Chondrocyte (in vitro differentiated cells): ENCODE results near the gene ECT2. TPM values are rescaled to one million over a fixed set of nuclear protein-coding genes. Genes with fewer than 3 reads are reported as not detected.

Experiments used
- DNase-seq: peaks from one replicate; pipeline ENCODE4 v3.0.0; 2021; ENCODE audit warnings: mixed read lengths, low spot score
- H3K27ac Mint-ChIP-seq: one replicate; pipeline ENCODE4 v1.8.0; 2021; ENCODE audit warnings: mild to moderate bottlenecking, moderate library complexity, mixed read lengths; ENCODE audit not compliant: unreplicated experiment
- H3K27me3 Mint-ChIP-seq: 2 replicates; pipeline ENCODE4 v1.8.0; 2021; ENCODE audit warnings: low read depth, mixed read lengths
- H3K36me3 Mint-ChIP-seq: 2 replicates; pipeline ENCODE4 v1.8.0; 2021; ENCODE audit warnings: low read depth, mixed read lengths
- H3K4me1 Mint-ChIP-seq: 2 replicates; pipeline ENCODE4 v1.8.0; 2021; ENCODE audit warnings: low read depth, mild to moderate bottlenecking, mixed read lengths
- H3K4me3 Mint-ChIP-seq: one replicate; pipeline ENCODE4 v1.8.0; 2021; ENCODE audit warnings: mild to moderate bottlenecking, moderate library complexity, mixed read lengths; ENCODE audit not compliant: unreplicated experiment
- H3K9me3 Mint-ChIP-seq: 2 replicates; pipeline ENCODE4 v1.8.0; 2021; ENCODE audit warnings: low read depth, mixed read lengths
- total RNA-seq: library from RNA; stranded (reverse); gene quantifications from 3 replicates; pipeline ENCODE4 v1.2.1, GENCODE V29; 2021
- TF ChIP-seq, protein P1 (sequence below): fragments of 200-600 bp; sonication (generic); IDR thresholded peaks from 2 replicates; pipeline ENCODE4 v1.5.0; 2021; ENCODE audit warnings: antibody characterized with exemption, mild to moderate bottlenecking, moderate library complexity

Gene ECT2
- total RNA-seq, 1 donor from 2014 or later: 17.2 TPM

DNA sequence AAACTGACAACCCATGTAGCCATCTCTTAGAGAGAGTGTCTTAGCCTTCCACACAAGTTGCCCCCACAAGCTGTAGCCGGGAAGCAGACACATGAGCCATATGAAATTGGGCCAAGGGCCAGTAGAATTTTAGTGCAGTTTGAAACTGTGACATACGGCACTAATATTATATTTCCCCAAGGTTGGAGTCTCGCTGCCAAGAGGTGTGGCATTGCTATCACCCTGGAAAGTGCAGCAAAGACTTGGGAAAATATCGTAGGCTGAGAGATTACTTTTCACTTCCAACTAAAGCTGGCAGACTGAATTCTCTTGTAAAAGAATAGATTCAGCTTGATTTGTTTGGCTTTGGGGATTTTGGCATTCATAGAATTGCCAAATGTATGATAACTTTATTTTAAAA is 89.2 kb downstream of the ECT2 start:
- Mint-ChIP-seq H3K4me3 (no peak overlapping the region), H3K27ac (no peak overlapping the region), H3K36me3 (no peaks in the 10 kb centered on the region), H3K9me3 (no peaks in the 10 kb centered on the region), H3K4me1 (no peaks in the 10 kb centered on the region), H3K27me3 (peaks cover 5% of the 10 kb centered on the region)
- no peak for DNase-seq
- TF ChIP-seq, protein P1, sequence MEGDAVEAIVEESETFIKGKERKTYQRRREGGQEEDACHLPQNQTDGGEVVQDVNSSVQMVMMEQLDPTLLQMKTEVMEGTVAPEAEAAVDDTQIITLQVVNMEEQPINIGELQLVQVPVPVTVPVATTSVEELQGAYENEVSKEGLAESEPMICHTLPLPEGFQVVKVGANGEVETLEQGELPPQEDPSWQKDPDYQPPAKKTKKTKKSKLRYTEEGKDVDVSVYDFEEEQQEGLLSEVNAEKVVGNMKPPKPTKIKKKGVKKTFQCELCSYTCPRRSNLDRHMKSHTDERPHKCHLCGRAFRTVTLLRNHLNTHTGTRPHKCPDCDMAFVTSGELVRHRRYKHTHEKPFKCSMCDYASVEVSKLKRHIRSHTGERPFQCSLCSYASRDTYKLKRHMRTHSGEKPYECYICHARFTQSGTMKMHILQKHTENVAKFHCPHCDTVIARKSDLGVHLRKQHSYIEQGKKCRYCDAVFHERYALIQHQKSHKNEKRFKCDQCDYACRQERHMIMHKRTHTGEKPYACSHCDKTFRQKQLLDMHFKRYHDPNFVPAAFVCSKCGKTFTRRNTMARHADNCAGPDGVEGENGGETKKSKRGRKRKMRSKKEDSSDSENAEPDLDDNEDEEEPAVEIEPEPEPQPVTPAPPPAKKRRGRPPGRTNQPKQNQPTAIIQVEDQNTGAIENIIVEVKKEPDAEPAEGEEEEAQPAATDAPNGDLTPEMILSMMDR: no peak

DNA sequence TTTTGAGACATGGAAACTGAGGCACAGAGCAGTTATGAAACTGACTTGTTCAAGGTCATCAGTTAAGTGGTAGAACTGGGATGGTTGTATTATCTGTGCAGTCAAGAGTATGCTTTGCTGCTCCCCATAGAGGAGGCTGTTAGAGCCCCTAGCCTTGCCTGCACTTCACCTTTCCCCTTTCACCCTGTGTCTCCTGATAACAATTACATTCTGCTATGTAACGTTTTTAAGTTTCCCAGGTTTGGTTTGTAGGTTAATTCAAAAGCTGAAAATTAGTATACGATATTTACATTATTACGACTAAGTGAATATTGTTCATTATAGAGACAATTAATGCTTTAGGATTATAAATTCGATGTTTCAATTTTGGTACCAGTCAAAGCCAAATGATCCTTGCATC is 89.9 kb downstream of the ECT2 start:
- peaks cover 5% of the 10 kb centered on the region for H3K27me3 Mint-ChIP-seq
- TF ChIP-seq, protein P1: no peak
- no peaks in the 10 kb centered on the region for H3K4me1 Mint-ChIP-seq
- no peak for DNase-seq
- no peaks in the 10 kb centered on the region for H3K9me3 Mint-ChIP-seq
- H3K36me3 Mint-ChIP-seq: no peaks in the 10 kb centered on the region
- H3K27ac Mint-ChIP-seq: no peak overlapping the region
- no peak overlapping the region for H3K4me3 Mint-ChIP-seq

DNA sequence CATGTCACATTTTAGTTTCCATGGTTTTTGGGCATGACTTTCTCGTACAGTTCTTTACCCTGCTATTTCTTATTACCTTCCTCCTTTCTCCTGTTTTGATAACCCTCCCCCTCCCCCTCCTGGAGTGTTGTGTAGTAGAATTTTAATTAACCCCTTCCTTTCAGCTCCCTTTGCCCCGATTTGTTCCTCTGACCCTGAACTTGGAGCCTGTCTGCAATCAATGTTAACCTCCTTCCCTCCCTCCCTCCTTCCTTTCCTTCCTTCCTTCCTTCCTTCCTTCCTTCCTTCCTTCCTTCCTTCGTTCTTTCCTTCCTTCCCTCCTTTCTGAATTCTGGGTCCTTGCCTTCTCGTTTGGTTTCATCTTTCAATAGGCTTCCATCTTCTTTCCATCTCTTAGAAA is 90.4 kb downstream of the ECT2 start:
- H3K4me3 Mint-ChIP-seq: no peak overlapping the region
- no peaks in the 10 kb centered on the region for H3K36me3 Mint-ChIP-seq
- H3K27ac Mint-ChIP-seq: no peak overlapping the region
- TF ChIP-seq, protein P1: no peak
- no peaks in the 10 kb centered on the region for H3K4me1 Mint-ChIP-seq
- no peak for DNase-seq
- H3K27me3 Mint-ChIP-seq: peaks cover 5% of the 10 kb centered on the region
- no peaks in the 10 kb centered on the region for H3K9me3 Mint-ChIP-seq

DNA sequence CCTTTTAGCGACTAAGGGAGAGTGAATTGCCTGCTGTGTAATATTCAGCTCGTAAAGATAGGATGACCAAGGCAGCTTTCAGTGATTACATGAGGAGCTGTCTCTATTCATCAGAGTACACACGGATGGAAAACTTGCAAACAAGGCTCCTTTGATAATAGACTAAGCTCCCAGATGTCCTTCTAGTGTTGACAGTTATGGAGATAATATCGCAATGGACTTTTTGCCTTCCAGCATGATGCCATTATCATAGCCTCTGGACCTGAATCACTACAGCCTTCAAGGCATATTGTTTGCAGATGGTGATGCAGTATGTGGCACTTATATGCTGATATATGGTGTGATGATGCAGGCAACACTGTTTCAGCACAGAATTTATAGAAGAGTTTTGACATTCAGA is 93.9 kb downstream of the ECT2 start:
- Mint-ChIP-seq H3K4me3 (no peak overlapping the region), H3K27me3 (no peaks in the 10 kb centered on the region), H3K27ac (no peak overlapping the region), H3K36me3 (no peaks in the 10 kb centered on the region), H3K9me3 (no peaks in the 10 kb centered on the region), H3K4me1 (peaks cover 5% of the 10 kb centered on the region)
- TF ChIP-seq, protein P1: no peak
- no peak for DNase-seq

DNA sequence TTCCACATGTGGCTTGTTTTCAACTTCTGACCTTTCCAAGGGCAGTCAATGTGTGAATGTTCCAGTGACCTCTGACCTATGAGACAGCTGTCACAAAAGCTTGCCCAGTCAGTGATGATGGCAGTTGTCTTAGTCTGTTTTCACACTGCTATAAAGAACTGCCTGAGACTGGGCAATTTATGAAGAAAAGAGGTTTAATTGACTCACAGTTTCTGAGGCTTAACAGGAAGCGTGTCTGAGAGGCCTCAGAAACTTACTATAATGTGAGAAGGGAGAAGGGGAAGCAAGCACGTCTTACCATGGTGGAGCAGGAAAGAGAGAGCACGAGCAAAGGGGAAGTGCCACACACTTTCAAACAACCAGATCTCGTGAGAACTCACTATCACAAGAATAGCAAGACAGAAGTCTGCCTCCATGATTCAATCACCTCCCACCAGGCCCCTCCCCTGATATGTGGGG is 95.6 kb downstream of the ECT2 start:
- no peak overlapping the region for H3K27ac Mint-ChIP-seq
- TF ChIP-seq, protein P1: no peak
- H3K27me3 Mint-ChIP-seq: no peaks in the 10 kb centered on the region
- no peaks in the 10 kb centered on the region for H3K9me3 Mint-ChIP-seq
- DNase-seq: no peak
- H3K36me3 Mint-ChIP-seq: no peaks in the 10 kb centered on the region
- H3K4me3 Mint-ChIP-seq: no peak overlapping the region
- peaks cover 5% of the 10 kb centered on the region for H3K4me1 Mint-ChIP-seq
